ENCODE measurements around the gene SYNGR2.

GRCh38 chr17:78202666-78203065 lies 34.3 kb downstream of the SYNGR2 start:
- TF ChIP-seq POLR2A (IDR thresholded peaks at IDR 0.05) (no peak), CTCF (IDR thresholded peaks at IDR 0.05) (no peak)

Measured in thyroid gland (tissue), 4 donors.